ENCODE results near the gene C8B.

- TF ChIP-seq CTCF (conservative IDR thresholded peaks at IDR 0.05 in 1 of 2, IDR thresholded peaks at IDR 0.05 in 1 of 2; ENCODE audit: extremely low read depth in 1 of 2, insufficient read depth in 1 of 2, low read depth in 1 of 2, low read length in 2 of 2) (no peak), EZH2 (IDR thresholded peaks at IDR 0.05; ENCODE audit: borderline replicate concordance, low read length) (no peak)
Observed at GRCh38 chr1:56894014-56894413, 71.8 kb downstream of the C8B start.
